ENCODE measurements around the gene NEK9.
"Not testable (repeated sequence)": the region's sequence is repeated elsewhere in the genome, so short reads cannot be mapped to it uniquely, and the experiment has no call there.

The NEK9 gene

GRCh38 chr14:75126679-75127473, at the start of gene NEK9:
Gene NEK9 (minus strand): TSS chr14:75127048. CDS start chr14:75126921, 127 bp downstream.
- peak; percentile 89 for DNase-seq (ENCODE audit: low spot score)

DNA sequence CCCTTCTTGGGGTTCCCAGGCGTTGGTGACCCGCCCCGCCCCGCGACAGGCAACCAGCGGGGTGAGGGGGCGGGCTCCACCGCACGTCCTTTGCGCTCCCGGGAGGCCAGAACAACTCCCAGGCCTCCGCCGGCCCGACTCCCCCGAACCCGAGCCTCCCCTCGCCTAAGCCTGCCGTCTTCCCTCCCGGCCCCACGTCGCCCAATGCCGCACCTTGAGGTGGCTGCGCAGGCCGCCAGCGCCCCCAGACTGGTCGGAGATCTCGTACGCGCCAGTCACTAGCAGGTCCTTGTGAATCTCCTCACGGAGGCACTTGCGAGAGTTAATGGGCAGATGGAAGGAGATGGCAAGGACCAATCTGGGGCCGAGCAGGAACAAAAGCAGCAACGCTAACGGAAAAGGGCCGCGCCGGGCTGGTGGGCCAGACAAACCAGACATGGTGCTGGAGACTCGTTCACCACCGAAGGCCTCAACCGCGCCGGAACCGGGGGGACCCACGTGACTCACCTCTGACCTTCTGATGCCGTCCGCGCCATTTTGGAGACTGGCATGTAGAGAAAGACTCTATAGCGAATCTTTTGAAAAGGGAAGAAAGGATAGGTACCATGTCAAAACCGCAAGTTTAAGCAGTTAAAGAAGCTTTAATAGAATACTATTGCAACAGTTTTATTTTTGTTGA, 49.4 kb upstream of the NEK9 start, which contains the start of gene TMED10:
Gene TMED10 (minus strand): TSS at position 471 of the 679 bp plus-strand sequence. CDS start 33 bp downstream, at position 438.
- peak; percentile 92 for DNase-seq (ENCODE audit: low spot score)

- DNase-seq (ENCODE audit: low spot score), result no peak
Measured at GRCh38 chr14:75175677-75176141, 48.9 kb upstream of the NEK9 start.

DNA sequence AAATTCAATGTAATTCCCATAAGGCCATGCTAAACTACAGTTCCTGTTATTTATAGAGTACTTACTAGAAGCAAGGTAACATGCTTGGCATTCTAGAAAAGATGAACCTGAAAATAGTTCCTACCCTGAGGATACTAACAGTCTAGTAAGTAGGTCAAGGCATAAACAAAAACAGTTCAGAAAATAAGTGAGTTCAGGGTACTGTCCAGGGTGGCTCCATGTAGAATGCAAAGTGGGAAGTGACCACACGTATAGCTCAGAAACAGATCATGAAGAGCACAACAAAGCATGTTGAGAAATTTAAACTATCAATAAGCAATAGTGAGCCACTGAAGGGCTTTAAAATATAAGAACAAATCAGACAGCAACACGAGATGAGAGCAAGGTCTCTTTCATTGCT, 47.2 kb upstream of the NEK9 start:
- no peak for DNase-seq (ENCODE audit: low spot score)

GRCh38 chr14:75170772-75171171, 43.9 kb upstream of the NEK9 start:
- DNase-seq (ENCODE audit: low spot score), result no peak

DNA sequence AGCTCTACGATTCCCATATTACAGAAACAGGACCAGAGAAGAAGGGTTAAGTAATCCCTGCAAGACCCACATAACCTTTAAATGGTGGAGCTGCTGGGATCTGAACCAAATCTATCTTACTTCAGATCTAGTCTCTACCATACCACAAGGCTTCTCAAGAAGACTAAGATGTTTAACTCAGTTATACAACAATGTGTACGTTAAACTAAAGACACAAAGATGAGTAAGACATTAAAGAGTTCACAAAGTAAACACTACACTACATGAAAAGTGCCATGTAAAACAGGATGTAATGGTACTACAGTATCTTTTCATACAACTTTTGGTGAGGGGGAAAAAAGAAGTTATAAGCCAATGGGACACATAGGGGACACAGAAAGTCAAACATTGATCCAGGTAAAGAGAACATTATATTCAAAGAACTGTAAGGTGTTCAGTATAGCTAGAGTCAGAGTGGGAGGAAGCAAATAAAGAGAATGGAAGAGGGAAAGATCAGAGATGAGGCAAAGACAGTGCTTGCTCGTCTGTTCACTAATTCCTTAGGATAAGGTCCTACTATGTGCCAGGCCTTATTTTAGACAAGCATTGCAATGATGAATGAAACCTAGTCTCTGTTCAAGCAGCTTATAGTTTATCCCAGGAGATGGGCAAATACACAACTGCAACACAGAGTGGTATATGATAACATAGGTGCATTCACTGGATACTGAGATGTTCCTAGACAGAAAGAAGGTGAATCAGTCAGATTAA, 41.9 kb upstream of the NEK9 start:
- no peak for DNase-seq (ENCODE audit: low spot score)

GRCh38 chr14:75167325-75167724, 40.5 kb upstream of the NEK9 start:
- DNase-seq (ENCODE audit: low spot score), result no peak

- peak; percentile 93 for DNase-seq (ENCODE audit: low spot score)
Measured at GRCh38 chr14:75165586-75166391, 38.9 kb upstream of the NEK9 start.

DNA sequence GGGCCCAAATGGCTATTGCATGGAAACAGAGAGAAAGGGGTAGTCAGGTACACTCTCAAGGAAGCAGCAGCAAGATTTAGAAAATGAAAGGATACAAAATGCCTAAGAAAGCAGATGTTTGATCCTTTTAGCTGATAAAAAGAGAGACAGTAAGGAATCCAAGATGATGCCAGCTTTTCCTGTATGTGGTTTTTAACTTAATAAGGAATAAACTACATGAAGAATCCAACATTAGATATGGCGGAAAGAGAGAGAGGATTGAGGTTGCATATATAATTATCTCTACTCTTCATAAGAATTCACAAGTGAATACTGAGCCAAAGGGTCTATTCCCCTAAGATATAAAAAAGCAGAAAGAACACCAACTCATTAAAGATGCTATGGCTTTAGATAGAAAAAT, 38.0 kb upstream of the NEK9 start:
- DNase-seq (ENCODE audit: low spot score), result no peak

- no peak for DNase-seq (ENCODE audit: low spot score)
Measured at GRCh38 chr14:75163677-75164076, 36.8 kb upstream of the NEK9 start.

- DNase-seq (ENCODE audit: low spot score), result no peak
Measured at GRCh38 chr14:75162631-75163030, 35.8 kb upstream of the NEK9 start.

DNA sequence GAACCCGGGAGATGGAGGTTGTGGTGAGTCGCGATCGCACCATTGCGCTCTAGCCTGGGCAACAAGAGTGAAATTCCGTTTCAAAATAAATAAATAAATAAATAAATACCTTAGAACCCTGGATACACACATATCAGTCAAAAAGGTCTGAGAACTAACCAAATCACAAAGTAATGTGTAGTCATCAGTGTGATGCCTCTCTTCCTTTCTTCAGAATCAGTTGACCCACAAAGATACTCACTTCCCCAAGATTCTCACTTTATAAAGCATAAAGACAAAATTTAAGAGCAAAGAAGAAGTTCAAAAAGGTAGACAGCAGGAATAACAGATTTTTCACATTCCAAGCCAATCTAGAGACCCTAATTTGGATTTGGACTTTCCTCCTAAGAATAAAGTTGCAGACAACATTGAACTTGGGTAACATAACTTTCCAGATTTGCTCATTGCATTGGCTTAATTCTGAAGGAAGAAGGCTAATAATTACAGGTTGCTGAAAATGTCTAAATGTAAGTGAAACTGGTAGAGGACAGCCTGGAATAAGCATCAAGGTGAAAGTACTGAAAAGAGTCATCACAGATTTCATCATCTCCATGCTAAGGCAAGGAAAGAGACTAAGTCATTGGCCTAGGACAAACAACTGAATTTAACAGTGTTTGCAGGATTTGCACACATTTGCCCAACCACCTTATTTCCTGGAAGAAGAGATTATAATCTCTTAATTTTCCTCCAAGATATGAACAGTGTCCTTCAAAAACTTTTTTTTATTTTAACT, 32.2 kb upstream of the NEK9 start:
- no peak for DNase-seq (ENCODE audit: low spot score)

DNA sequence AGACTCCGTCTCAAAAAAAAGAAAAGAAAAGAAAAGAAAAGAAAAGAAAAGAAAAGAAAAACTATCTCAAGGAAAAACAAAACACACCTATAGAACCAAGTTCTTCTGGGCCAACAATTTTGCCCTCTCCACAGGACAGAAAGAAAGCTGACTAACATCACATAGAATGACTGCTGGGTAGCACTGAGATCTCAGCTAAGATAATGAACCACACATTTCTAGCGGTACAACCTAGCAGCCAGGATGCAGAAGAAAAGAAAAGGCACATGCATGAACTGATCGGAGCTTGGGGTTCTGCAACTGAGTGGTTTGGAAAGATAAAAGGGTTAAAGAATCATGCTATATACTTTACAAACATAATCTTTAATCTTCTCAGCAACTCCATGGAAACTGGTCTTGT, 30.1 kb upstream of the NEK9 start:
- DNase-seq (ENCODE audit: low spot score), result no peak

DNA sequence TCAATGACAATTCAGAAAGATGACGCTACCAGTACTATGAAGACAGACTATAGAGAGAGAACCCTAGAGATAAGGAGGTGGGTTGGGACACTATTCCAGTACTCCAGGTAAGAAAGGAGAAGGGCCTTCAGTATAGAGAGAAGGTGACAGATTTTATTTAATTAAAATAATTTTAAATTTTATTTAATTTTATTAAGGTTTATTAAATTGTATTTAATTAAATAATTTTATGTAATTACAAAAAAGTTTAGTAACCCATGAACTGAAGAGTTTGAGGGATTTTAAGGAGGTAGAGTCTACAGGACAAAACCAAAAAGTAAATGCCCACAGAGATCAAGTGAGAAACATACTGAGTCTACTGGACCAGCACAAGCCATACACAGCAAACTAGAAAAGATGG, 29.3 kb upstream of the NEK9 start:
- no peak for DNase-seq (ENCODE audit: low spot score)

GRCh38 chr14:75155169-75155568, 28.3 kb upstream of the NEK9 start:
- DNase-seq (ENCODE audit: low spot score), result no peak

DNA sequence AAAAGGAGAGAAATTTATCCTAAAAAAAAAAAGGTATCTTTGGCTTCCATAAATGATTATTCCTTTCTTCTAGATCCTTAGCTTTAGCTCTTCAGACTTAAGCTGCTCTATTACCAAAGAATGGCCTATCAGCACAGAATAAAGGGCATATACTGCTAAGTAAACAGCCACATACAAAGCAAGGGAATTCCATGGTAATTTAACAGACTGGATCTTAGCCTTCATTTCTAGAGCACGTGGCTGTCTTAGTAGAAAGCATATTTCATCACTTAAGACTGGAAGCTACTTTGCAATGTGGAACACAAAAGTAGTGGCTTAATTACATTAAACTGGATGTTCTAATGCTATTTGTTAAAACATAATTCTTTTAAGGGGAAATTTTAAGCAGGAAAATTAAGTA, 26.4 kb upstream of the NEK9 start:
- no peak for DNase-seq (ENCODE audit: low spot score)

GRCh38 chr14:75151851-75152250, 25.0 kb upstream of the NEK9 start:
- no peak for DNase-seq (ENCODE audit: low spot score)

DNA sequence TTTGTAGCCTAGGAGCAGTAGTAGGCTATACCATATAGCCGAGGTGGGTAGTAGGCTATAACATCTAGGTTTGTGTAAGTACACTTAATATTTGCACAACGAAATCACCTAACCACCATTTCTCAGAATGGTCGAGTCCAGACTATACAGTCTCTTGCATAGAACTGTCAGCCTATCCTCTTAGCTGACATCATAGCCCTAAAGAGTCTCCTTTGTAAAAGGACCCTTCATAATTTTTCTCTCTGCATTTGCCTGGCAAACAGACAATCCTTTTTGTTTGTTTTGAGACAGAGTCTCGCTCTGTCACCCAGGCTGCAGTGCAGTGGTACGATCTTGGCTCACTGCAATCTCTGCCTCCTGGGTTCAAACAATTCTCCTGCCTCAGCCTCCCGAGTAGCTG, 23.8 kb upstream of the NEK9 start:
- not testable (repeated sequence) for DNase-seq (ENCODE audit: low spot score)

- DNase-seq (ENCODE audit: low spot score), result no peak
Measured at GRCh38 chr14:75150150-75150549, 23.3 kb upstream of the NEK9 start.

GRCh38 chr14:75147423-75148071, 20.7 kb upstream of the NEK9 start:
- DNase-seq (ENCODE audit: low spot score), result peak; percentile 96

All from Ammon's horn (tissue), 1 donor.